Tibial nerve (tissue), 4 donors: Measurements from ENCODE around the gene VDR.

Experiments
- EP300 ChIP-seq, 2 donors: sonication (generic); formaldehyde crosslinking; IDR thresholded peaks; one replicate each; pipeline ENCODE4 v1.6.1; 2017; ENCODE audit warnings: antibody characterized with exemption in 2 of 2, mild to moderate bottlenecking in 1 of 2
- POLR2A ChIP-seq, 2 donors: fragments of 450-650 bp; IDR thresholded peaks; one replicate each; pipeline ENCODE4 v1.6.1; 2017; ENCODE audit warnings: antibody characterized with exemption in 2 of 2, mild to moderate bottlenecking in 2 of 2, moderate library complexity in 2 of 2
- TF ChIP-seq, protein P1 (sequence below), 5 experiments: fragments of 200-600 bp in 3 of 5; fragments of 450-650 bp in 2 of 5; sonication (generic) in 3 of 5; IDR thresholded peaks; one replicate each; pipeline ENCODE4 v1.5.1; 2016 to 2019; ENCODE audit warnings: antibody characterized with exemption in 5 of 5, mild to moderate bottlenecking in 3 of 5, moderate library complexity in 2 of 5

DNA sequence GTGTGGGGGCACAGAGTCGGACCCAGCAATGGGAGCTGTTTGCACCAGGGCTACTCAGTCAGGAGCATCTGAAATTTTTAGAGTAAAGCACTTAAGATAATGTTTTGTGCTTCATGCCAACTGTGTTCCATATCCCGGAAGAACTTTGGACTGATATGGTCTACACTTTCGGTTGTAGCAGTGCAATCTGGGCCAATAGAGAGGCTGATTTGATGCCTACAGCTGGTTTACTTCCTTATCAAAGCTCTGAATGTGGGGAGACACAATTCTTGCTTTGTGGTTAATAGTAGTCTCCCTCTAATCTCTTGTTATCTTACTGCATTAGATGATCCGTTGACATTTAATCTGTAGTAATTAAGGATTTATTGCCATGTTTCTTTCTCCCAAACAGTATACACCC lies 7.8 kb upstream of the VDR start:
- TF ChIP-seq POLR2A (IDR thresholded peaks at IDR 0.05) (no peak), EP300 (IDR thresholded peaks at IDR 0.05) (no peak)
- TF ChIP-seq, protein P1, sequence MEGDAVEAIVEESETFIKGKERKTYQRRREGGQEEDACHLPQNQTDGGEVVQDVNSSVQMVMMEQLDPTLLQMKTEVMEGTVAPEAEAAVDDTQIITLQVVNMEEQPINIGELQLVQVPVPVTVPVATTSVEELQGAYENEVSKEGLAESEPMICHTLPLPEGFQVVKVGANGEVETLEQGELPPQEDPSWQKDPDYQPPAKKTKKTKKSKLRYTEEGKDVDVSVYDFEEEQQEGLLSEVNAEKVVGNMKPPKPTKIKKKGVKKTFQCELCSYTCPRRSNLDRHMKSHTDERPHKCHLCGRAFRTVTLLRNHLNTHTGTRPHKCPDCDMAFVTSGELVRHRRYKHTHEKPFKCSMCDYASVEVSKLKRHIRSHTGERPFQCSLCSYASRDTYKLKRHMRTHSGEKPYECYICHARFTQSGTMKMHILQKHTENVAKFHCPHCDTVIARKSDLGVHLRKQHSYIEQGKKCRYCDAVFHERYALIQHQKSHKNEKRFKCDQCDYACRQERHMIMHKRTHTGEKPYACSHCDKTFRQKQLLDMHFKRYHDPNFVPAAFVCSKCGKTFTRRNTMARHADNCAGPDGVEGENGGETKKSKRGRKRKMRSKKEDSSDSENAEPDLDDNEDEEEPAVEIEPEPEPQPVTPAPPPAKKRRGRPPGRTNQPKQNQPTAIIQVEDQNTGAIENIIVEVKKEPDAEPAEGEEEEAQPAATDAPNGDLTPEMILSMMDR (IDR thresholded peaks at IDR 0.05), result no peak
